ENCODE results near the gene ITGA1. TPM values are rescaled to one million over a fixed set of nuclear protein-coding genes. Genes with fewer than 3 reads are reported as not detected.

ITGA1 gene
- polyA plus RNA-seq, 3 donors: 2.4 to 19.6 (median 6.7) TPM

DNA sequence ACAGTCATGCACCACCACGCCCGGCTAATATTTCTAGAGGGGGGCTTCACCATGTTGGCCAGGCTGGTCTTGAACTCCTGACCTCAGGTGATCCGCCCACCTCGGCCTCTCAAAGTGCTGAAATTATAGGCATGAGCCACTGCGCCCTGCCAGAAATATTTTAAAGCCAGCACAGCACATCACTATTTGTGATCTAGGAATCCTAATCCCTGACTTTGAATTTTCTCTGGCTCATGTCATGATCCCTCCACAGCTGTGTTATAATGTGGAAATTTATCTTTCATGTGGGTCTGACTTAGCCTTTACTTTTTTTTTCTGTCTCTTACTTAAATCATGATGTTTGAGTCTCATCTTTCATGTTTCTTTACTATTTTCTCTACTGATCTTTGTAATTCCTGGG, 18.7 kb upstream of the ITGA1 start:
- 87 to 91% (median 89%) methylated on average over 5 of the region's 5 CpGs for WGBS, 3 donors
- no peak overlapping the region for H3K27ac ChIP-seq (ENCODE audit: low read depth, low read length)

DNA sequence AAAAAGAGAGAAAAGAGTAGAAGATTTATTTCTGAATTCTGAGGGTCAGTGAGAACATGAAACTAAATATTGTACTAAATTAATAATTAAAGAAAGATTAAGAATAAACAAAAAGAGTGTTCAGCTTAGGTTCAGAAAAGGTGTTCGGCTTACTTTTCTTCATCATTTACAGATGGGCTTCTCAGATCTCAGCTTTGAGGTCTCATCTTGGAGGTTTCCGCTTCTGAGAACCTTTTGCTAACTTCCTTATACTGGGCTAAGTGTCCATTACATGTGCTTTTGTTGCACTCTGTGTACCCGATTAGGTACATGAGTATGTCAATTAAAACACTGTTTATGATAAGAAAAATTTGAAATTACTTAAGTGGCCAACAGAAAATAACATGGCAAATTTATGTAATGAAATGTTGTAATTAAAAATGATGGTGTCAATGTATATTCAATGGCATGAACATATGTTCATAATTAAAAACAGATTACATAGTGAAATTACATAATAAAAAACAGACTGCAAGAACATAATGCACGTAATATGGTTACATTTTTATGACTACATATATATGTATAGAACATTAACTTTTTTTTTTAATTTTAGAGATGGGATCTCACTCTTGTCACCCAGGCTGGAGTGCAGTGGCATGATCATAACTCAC, 17.3 kb upstream of the ITGA1 start:
- no peak overlapping the region for H3K27ac ChIP-seq (ENCODE audit: low read depth, low read length)
- 93 to 100% (median 95%) methylated on average over 4 of the region's 4 CpGs for WGBS, 3 donors

DNA sequence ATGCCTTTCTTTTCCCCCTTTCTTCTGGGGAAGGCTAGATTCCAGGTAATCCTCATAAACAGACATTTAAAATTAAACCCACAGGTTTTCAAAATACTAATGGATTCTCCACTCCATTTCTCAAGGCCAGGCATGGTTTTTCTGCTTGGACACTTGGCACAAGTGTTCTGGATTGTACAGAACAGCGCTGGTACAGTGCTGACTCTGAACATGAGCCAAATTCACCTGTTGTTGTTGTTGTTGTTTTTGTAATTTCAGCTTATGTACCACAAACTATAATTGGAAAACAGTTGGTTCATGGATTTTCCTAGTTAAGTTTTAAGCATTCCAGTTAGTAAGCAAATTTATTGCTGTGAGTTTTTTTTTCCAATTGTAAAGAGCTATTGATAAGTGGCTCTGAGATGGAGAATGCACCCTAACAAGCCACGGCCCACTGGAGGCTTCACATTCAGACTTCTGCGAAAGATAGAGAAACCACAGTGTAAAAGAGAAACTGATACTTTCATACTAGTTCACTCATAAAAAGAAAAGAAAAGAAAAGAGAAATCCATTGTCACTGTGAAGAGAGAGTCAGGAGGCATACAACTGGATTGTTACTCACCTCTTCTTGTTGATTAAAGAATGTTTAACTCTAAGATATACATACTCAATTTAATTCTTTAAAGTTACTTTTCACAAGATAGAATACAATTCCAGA, 16.2 kb upstream of the ITGA1 start:
- no peak overlapping the region for H3K27ac ChIP-seq (ENCODE audit: low read depth, low read length)
- WGBS, 3 donors: 73 to 90% (median 83%) methylated on average over 3 of the region's 3 CpGs

DNA sequence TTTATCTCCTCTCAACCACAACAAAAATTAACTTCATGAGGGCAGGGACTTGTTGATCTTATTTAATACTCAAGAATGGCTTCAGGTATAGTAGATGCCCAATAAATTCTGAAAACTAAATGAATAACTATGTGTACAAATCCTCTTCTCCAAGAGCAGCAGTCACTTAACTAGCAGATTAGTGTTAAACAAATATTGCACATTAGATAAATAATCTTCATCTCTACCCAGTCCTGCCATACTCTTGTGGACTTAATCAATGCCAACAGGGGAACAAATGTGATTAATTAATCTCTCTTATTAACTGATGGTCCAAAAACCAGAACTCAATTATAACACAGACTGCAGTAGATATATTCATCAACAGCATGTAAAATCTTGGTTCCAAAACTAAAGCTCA, 15.0 kb upstream of the ITGA1 start:
- no peak overlapping the region for H3K27ac ChIP-seq (ENCODE audit: low read depth, low read length)

DNA sequence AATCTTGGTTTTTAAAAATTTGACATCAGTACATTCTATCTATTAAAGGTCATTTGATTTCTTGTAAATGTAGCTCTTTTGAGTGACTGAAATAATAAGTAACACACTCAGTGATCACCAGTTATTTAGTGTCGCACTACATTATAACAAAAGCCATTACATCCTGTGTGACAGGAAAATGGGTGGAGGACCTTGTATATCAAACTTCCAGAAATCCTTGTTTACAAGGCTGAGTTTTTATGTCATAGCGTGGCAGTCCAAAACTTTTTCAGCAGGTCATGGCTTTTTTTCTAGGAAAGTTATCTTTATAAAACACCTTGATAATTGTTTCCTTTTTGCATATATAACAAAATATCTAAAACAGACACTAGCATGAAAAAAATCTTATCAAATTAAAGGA, 14.4 kb upstream of the ITGA1 start:
- WGBS, 3 donors: 66 to 86% (median 71%) methylated on average over 2 of the region's 2 CpGs
- no peak overlapping the region for H3K27ac ChIP-seq (ENCODE audit: low read depth, low read length)

DNA sequence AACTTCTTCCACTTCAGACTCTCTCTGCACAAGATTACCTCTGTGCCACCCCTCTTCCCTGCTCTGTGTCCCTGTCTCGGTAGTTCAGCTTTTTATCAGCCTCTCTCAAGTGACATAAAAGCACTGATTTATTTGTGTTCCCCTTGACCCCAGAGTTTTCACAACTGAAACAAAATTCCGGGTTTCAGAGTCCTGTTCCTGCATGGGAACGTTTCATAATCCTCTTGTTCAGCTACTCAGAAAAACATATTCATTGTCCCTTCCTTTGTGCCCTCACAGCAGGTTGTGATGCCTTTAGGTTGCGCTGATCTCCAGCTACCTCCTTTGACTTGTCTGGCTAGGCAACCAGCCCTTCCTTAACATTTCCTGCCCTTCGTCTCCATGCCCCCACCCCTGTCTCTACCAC, 13.7 kb upstream of the ITGA1 start:
- WGBS, 3 donors: 37 to 42% (median 38%) methylated on average over 5 of the region's 5 CpGs
- H3K27ac ChIP-seq (ENCODE audit: low read depth, low read length): no peak overlapping the region

DNA sequence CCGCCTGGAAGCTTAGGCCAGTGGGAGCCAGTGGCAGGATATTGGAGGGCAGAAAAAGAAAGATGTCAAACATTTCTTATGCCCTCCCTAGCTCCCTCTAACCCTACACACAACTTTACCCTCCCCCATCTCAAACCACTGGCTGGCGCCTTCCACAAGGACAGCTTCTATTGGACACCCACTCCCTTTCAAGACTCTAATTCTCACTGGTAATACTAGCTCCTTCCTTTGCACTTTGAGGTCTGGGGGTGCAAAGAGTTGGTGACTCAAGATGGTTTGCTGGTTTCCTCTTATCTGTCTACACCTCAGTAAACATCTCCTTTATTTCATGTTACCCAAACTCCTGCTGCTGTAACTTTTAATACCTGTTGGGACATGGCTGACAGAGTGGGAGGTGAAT, 11.6 kb upstream of the ITGA1 start:
- WGBS, 3 donors: 91 to 93% (median 92%) methylated on average over 2 of the region's 2 CpGs

DNA sequence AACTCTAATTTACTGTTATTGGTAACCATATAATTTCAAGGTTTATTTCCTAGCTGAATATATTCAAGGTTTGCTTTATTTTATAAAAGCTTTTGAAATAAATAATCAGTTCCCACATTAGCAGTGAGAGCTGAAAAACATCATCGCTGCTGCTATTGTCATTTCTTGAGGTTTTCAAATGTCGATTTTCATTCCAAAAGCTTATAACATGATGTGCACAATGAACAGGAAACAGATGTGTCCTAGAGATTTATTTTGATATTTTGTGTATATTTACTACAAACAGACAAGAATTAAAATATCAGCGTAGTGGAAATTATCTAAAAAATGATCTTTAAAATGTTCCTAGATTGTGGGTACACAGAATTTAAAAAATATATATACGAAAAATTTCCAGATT, 10.5 kb upstream of the ITGA1 start:
- 60 to 75% (median 62%) methylated on average over 4 of the region's 4 CpGs for WGBS, 3 donors
- H3K27ac ChIP-seq (ENCODE audit: low read depth, low read length): no peak overlapping the region

More for the DNA sequence above, 11.6 kb upstream of the ITGA1 start:
- H3K27ac ChIP-seq (ENCODE audit: low read depth, low read length): no peak overlapping the region

DNA sequence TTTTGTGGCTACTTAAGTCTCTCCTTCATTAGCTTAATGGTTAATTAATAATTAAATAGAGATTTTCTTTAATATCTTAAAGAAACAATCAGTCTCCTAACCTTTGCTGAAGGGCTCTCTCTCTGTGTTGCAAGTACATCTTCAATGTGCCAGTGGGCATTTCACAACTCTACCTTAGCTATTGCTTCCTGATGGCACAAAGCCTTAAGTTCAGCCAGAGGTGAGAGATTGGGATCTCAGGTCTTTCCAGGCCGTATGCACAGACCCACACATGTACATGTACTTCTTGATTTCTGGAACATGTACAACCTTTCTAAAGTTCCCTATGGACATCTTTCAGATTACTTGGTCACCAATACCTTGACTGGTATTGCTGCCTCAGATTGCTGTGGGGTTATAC, 8.9 kb upstream of the ITGA1 start:
- WGBS, 3 donors: 66 to 72% (median 70%) methylated on average over 1 of the region's 1 CpG
- no peak overlapping the region for H3K27ac ChIP-seq (ENCODE audit: low read depth, low read length)

DNA sequence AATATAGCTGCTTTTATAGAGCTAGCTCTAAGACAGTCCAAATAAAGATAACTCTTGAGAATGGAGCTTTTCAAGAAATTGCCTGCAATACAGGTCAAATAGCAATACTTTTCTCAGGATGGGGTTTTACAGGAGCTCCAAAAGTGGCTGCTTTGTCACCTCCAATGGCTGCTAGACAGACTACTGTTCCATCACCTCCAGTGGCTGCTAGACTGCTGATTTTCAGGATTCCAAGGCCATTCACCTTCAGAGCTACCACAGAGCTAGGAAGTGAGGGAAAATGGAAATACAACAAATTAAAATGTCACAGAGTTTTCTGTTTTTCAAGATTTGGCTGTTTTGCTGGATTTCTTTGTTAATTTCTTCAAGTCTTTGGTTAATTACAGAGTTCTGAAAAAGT, 8.5 kb upstream of the ITGA1 start:
- H3K27ac ChIP-seq (ENCODE audit: low read depth, low read length): no peak overlapping the region

DNA sequence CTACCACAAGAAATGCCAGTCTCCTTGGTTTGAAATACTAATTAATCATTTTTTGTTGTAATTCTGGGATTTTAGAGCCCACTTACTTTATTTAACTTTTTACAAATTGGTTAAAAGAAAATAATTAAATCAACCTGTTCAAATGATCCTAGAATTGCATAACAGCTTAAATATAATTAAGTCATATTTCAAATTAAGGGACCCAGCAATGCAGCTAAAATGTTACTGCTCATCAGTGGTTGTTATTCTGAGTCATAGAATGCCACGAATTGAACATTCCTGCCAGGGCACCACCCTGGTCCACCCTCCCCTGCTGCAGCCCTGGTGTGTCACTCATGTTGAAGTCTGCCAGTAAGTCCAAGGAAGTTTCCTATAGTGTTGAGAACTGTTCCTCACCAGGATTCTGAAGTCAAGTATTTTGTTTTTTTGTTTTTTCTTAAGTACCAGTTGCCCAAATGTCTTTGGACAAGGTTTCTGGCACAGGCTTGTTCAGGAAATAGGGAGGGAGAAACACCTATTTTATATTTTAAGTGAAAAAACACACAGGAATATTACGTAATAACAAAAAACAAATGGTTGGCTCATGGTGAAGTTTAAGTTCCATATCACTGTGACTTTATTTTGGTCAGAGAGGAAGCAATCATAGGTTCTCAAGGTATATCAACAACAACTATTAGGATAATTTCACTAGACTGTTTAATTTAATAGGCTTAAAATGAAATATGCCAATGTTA, 4.3 kb upstream of the ITGA1 start:
- 61 to 78% (median 63%) methylated on average over 2 of the region's 2 CpGs for WGBS, 3 donors

DNA sequence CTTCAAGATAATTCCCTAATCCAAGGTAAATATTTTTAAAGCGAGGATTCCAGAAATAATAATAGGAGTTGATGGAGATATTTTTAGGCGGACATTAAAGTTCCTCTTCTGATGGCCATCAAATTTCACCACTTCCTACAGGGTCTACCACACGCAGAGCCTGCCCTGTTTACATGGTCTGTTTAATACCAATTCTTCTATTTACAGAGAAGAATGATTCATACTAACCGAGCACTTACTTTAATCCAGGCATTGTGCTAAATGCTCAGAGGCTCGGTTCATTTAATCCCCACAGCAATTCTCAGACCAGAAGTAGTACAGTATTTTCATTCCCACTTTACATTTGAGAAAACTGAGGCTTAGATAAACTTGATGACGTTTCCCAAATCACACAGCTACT, 3.0 kb upstream of the ITGA1 start:
- WGBS, 3 donors: 53 to 69% (median 61%) methylated on average over 6 of the region's 6 CpGs
- no peak overlapping the region for H3K27ac ChIP-seq (ENCODE audit: low read depth, low read length)

More for the DNA sequence above, 4.3 kb upstream of the ITGA1 start:
- no peak overlapping the region for H3K27ac ChIP-seq (ENCODE audit: low read depth, low read length)

DNA sequence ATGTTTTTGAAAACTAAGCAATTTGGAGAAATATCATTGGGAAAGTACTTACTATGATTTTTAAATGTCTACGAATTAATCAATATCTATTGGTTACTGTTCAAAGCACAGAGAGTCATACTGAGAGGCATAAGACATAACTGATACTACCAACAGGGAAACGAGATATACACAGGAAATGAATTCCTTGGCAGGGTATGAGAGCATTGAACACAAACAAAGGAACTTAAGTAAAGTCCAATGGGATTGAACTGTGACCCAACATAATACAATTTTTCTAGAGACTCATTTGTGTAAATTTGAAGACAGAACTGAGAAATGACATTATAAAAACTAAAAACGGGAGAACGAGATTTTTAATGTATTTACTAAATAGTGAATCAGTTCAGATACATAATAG, 1.3 kb upstream of the ITGA1 start:
- WGBS, 3 donors: 24 to 46% (median 42%) methylated on average over 4 of the region's 4 CpGs
- no peak overlapping the region for H3K27ac ChIP-seq (ENCODE audit: low read depth, low read length)

DNA sequence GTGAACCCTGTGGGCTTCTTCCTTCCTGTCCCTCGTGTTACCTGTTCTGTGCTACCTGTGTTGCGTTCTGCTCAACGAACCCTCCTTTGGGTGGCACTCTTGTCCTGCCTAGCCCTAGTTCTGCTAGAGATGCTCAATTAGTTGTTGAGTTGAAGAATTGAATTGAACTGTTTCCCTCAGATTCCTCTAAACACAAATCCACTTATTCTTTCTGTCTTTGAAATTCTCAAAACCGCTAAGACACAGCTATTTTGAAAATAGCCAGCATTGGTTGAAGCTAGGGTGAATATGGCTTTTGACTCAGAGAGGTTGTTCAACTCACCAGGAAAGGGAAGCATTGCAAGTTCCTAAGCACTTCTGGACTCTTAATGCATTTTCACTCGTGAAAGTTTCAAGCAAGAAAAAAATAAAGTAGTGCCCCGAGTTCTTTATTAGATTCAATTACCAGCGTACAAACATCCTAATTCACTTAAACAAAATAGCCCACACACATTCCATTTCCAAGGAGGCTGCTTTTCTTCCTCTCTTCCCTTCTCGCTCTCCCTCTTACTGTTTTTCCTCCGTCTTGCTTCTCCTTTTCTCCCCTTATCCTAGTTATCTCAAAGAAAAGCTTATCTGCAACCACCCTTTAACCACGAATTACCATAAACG, 642 bp upstream of the ITGA1 start:
- 4 to 5% (median 4%) methylated on average over 11 of the region's 11 CpGs for WGBS, 3 donors
- no peak overlapping the region for H3K27ac ChIP-seq (ENCODE audit: low read depth, low read length)

DNA sequence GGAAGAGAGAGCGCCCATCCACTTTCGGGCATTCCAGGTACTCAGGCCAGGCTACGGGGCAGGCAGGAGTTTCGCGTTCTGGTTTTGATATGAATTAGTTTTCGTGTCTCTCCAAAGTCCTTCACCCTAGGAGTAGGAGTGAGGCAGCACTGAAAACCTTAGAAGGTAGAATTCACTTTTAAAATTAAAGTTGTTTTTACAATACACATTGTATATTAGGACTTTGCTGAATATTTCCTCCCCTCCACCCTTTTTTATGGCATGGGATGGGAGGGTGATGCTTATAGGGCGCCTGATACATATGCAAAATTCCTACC, 747 bp downstream of the ITGA1 start:
- peak overlapping the region; percentile 29 for H3K27ac ChIP-seq (ENCODE audit: low read depth, low read length)
- WGBS, 3 donors: 7 to 12% (median 11%) methylated on average over 7 of the region's 7 CpGs

DNA sequence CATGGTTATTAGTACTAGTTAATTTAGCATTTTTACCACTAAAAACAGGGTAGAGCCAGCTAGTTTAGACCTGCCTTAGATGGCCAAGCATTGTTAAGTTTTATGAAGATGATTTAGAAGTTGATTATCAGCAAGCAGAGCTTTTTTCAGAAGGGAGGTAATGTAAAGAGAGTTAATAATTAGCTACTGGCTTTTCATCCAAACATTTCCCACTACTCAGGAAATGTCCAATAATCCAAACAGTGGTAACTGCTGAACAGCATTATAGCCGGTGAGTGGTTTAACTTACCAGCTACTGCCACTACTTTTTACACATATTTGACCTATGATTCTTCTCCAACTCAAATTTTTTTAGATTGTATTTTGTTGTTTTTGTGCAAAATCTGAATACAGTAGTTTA, 1.7 kb downstream of the ITGA1 start:
- WGBS, 3 donors: 50 to 82% (median 70%) methylated on average over 1 of the region's 1 CpG
- H3K27ac ChIP-seq (ENCODE audit: low read depth, low read length): no peak overlapping the region

DNA sequence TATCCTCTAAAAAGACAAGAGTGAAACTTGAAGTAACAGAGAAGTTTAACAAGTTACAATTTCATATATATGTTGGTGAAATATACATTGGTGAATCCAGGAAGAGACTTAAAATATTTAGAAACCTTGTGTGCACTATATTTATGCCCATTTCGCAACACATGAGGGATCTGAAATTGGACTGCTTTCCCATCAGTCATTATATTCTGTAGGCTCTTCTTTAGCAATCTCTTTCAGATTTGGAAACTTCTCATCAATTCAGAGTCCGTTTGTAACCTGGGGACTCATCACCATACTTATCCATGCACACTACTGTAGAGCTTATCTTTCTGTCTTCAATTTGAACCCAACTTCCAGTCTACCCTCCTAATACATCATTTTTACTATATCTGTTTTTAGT, 2.1 kb downstream of the ITGA1 start:
- WGBS, 3 donors: 52 to 78% (median 59%) methylated on average over 2 of the region's 2 CpGs
- H3K27ac ChIP-seq (ENCODE audit: low read depth, low read length): no peak overlapping the region

DNA sequence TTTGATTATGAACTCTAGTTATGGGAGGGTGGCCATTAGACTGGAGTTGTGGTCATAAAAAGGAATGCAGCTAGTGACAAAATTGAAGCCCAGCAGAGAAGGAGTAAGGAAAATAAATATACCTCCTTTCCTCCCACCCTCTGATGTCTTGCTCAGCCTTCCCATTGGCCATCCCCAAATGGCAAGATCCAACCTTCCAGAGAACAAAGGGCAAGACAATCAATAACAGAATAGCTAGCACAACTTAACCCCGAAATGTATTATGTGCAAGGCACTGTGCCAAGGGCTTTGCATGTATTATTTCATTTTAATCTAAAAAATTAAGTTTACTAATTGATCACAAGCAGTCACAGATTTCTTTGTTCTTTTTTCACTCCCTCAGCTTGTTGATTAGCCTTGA, 3.6 kb downstream of the ITGA1 start:
- WGBS, 3 donors: 78 to 88% (median 86%) methylated on average over 1 of the region's 1 CpG
- no peak overlapping the region for H3K27ac ChIP-seq (ENCODE audit: low read depth, low read length)

DNA sequence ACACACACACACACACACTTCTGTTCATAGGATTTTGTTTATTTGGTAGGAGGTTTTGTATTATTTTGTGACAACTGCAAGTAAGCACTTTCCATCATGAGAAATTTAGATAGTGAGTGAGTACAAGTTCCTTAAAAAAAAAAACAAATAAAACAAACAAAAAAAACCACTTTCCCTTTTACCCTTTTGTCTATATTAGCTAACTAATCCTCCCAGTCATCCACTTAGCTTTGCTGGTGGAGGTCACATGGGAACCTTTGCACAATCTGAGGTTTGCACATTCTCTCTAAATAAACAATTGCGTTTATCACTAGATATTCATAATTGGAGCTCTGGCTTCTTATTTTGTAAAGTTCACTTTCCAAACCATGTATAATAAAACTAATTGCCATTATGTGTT, 6.8 kb downstream of the ITGA1 start:
- 32 to 64% (median 33%) methylated on average over 1 of the region's 1 CpG for WGBS, 3 donors
- H3K27ac ChIP-seq (ENCODE audit: low read depth, low read length): no peak overlapping the region

DNA sequence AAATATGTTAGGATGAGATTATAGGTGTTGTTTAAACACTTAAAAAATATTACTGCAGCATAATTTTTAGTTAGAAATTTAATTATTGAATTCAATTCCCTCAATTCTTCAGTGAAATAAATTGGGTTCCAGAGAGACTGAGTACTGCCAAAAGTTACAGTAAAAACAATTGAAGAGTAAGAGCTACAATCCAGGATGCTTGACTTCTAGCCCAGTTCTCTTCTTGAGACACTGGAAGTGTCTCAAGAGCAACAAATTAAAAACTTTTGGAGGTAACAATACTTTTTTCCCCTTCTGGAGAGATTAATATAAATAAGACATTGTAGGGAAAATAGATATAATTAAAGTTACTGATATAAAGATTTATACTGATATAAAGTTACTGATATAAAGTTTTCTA, 8.3 kb downstream of the ITGA1 start:
- no peak overlapping the region for H3K27ac ChIP-seq (ENCODE audit: low read depth, low read length)
